Measurements from ENCODE around the gene ARHGAP6. TPM values are rescaled to one million over a fixed set of nuclear protein-coding genes. Genes with fewer than 3 reads are reported as not detected.

ARHGAP6 gene
- total and polyA plus RNA-seq, 2 of the 13 experiments (the other 11 are each of a cell fraction or from before 2014, with no cell fraction given): 0.11 TPM; not detected in 1

- TF ChIP-seq NR1H2 (CRISPR knock-in tag; IDR thresholded peaks at IDR 0.05; ENCODE audit: borderline replicate concordance, low read depth) (no peak), ZNF629 (CRISPR knock-in tag; conservative IDR thresholded peaks at IDR 0.05) (no peak), KMT2B (CRISPR knock-in tag; IDR thresholded peaks at IDR 0.05) (no peak)
Measured at GRCh38 chrX:11374570-11374969, 291.1 kb downstream of the ARHGAP6 start (continued).

- no peak for TF ChIP-seq ZBTB46 (CRISPR knock-in tag; IDR thresholded peaks at IDR 0.05; ENCODE audit: borderline replicate concordance)
- no peak for TF ChIP-seq MLX (CRISPR knock-in tag; IDR thresholded peaks at IDR 0.05)
- no peak for TF ChIP-seq ZNF7 (CRISPR knock-in tag; IDR thresholded peaks at IDR 0.05)
- no peak for TF ChIP-seq CC2D1A (CRISPR knock-in tag; IDR thresholded peaks at IDR 0.05)
- TF ChIP-seq ZBTB10 (CRISPR knock-in tag; IDR thresholded peaks at IDR 0.05; ENCODE audit: borderline replicate concordance): no peak
- TF ChIP-seq MIER3 (CRISPR knock-in tag; IDR thresholded peaks at IDR 0.05; ENCODE audit: borderline replicate concordance): no peak
- no peak for TF ChIP-seq ZFAT (CRISPR knock-in tag; conservative IDR thresholded peaks at IDR 0.05)
- no peak for TF ChIP-seq SYNCRIP (IDR thresholded peaks at IDR 0.05; ENCODE audit: insufficient read depth, low read depth, low read length)
- Histone ChIP-seq H3K9ac (ENCODE audit: insufficient read depth, low read depth, low read length) (no peak overlapping the region), H3K9me3 (ENCODE audit: low read length) (no peaks in the 10 kb centered on the region), H3K36me3 (replicated peaks in 1 of 2; ENCODE audit: control insufficient read depth in 1 of 2, insufficient read depth in 2 of 2, low read length in 2 of 2) (no peaks in the 10 kb centered on the region), H3K79me2 (ENCODE audit: insufficient read depth, low read length) (no peaks in the 10 kb centered on the region), H2AFZ (ENCODE audit: low read length) (no peak overlapping the region), H3K27me3 (ENCODE audit: control insufficient read depth in 1 of 2, insufficient read depth in 2 of 2, low read length in 2 of 2) (no peaks in the 10 kb centered on the region), H4K20me1 (ENCODE audit: insufficient read depth, low read length) (no peaks in the 10 kb centered on the region), H3K4me1 (ENCODE audit: insufficient read depth, low read length) (no peaks in the 10 kb centered on the region), H3K4me3 (replicated peaks in 1 of 3; ENCODE audit: insufficient read depth in 1 of 3, low read depth in 2 of 3, low read length in 3 of 3) (no peak overlapping the region), H3K27ac (ENCODE audit: extremely low read length, insufficient read depth, low read length) (no peak overlapping the region), H3K4me2 (ENCODE audit: low read depth, low read length) (no peak overlapping the region)
- BruUV-seq (replicated peaks): no TSS peak
- ChIA-PET CTCF (ENCODE audit: low intra/inter-chr PET ratio, low total read pairs) (no interaction called here), POLR2A (no interaction called here)
- ATAC-seq (no peak), FAIRE-seq (no peak), DNase-seq (ENCODE audit: low spot score) (no peak)
- intact Hi-C loops (cut with micrococcal nuclease; ENCODE audit: unreplicated experiment): no loop called here
- in situ Hi-C loops (cut with HindIII; ENCODE audit: extremely low pct_ligation_motif_present, low pct_unique_long_range_greater_than_20kb): no loop called here
Measured at GRCh38 chrX:11371106-11371505, 294.6 kb downstream of the ARHGAP6 start.

All from HepG2 (cell line).